ENCODE data around the gene GNAI3.

Gene GNAI3

GRCh38 chr1:109548321-109549267, at the start of gene GNAI3:
Gene GNAI3 (plus strand): TSS chr1:109548615. CDS start chr1:109548721, 106 bp downstream.
- TF ChIP-seq, protein P1, sequence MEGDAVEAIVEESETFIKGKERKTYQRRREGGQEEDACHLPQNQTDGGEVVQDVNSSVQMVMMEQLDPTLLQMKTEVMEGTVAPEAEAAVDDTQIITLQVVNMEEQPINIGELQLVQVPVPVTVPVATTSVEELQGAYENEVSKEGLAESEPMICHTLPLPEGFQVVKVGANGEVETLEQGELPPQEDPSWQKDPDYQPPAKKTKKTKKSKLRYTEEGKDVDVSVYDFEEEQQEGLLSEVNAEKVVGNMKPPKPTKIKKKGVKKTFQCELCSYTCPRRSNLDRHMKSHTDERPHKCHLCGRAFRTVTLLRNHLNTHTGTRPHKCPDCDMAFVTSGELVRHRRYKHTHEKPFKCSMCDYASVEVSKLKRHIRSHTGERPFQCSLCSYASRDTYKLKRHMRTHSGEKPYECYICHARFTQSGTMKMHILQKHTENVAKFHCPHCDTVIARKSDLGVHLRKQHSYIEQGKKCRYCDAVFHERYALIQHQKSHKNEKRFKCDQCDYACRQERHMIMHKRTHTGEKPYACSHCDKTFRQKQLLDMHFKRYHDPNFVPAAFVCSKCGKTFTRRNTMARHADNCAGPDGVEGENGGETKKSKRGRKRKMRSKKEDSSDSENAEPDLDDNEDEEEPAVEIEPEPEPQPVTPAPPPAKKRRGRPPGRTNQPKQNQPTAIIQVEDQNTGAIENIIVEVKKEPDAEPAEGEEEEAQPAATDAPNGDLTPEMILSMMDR (IDR thresholded peaks at IDR 0.05; ENCODE audit: low read depth, low read length): no peak
- H3K4me3 ChIP-seq (ENCODE audit: low read depth, low read length): peak within 1 kb of the TSS; percentile 73

DNA sequence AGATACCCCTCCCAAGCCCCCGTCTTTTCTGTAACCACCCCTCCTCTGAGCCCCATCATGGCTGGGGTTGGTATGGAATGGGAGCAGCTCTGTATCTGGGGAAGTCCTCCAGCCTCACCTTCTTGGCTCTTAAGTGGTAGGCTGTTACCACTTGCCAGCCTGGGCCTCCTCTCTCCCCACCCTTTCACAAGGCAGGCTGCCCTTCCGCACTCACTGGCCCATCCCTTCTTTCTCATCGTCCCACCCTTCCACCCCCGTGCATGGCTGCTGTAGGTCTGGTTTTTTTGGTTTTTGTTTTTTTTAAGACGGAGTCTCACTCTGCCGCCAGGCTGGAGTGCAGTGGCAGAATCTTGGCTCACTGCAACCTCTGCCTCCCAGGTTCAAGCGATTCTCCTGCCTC, 49.3 kb upstream of the GNAI3 start:
- no peak overlapping the region for H3K4me3 ChIP-seq (ENCODE audit: low read depth, low read length)
- TF ChIP-seq, protein P1 (IDR thresholded peaks at IDR 0.05; ENCODE audit: low read depth, low read length): no peak

GRCh38 chr1:109499661-109500536, 48.5 kb upstream of the GNAI3 start:
- TF ChIP-seq, protein P1 (IDR thresholded peaks at IDR 0.05; ENCODE audit: low read depth, low read length): peak; percentile 48
- no peak overlapping the region for H3K4me3 ChIP-seq (ENCODE audit: low read depth, low read length)

DNA sequence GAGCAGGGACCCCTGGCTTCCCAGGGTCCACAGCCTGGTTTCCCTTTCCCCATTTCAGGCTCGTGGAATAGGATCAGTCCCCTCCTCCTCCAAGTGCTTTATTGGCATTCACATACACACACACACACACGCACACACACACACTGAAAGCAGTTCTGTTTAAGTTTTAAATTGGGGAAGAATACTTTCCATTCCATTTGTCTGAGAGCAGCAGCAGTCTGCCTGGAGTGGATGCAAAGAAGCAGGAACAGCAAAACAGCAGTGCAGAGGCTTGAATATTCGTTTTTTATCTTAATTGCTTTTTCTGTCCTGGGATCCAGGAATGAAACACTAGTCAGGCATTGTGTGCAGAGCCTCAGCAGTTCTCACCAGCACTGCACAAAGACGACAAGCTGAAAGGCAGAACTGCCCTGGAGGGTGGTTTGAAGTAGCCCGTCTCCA, 47.5 kb upstream of the GNAI3 start:
- TF ChIP-seq, protein P1 (IDR thresholded peaks at IDR 0.05; ENCODE audit: low read depth, low read length): no peak
- no peak overlapping the region for H3K4me3 ChIP-seq (ENCODE audit: low read depth, low read length)

GRCh38 chr1:109501644-109502363, 46.6 kb upstream of the GNAI3 start:
- H3K4me3 ChIP-seq (ENCODE audit: low read depth, low read length): no peak overlapping the region
- TF ChIP-seq, protein P1 (IDR thresholded peaks at IDR 0.05; ENCODE audit: low read depth, low read length): no peak

DNA sequence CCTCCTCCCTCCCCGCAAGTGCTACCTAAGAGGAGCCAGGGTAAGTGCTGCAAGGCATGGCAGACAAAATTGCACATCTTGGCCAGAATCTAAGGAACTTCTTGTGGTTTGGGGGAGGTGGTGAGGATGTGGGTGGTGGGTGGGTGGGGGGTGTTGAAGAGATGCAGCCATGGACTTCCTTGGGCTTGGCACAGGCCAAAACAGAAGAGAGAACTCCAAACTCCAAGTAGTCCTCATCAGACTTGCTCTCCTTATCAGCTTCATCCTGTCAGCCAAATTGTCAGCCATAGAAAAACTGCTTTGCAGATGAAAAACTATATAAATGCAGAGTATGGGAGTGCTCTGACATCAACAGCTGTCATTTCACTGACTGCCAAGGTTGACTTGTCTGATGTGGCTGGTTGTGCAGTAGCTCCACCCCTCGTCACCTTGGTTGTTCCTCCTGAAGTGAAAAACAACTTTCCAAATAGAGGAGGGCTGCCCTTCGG, 46.0 kb upstream of the GNAI3 start:
- H3K4me3 ChIP-seq (ENCODE audit: low read depth, low read length): no peak overlapping the region
- TF ChIP-seq, protein P1 (IDR thresholded peaks at IDR 0.05; ENCODE audit: low read depth, low read length): no peak

Measured in WI38 (cell line).